Endothelial cell of coronary artery (primary cell): Measurements from ENCODE around the gene FKBP1C. TPM values are rescaled to one million over a fixed set of nuclear protein-coding genes. Genes with fewer than 3 reads are reported as not detected.

Experiments used
- total RNA-seq: library from RNA; depleted of rRNA; stranded (reverse); fragments of >200 nt; gene quantifications from 2 replicates; pipeline ENCODE4 v1.2.3, GENCODE V29; 2014

The FKBP1C gene
- 0.28 and 1.6 TPM in 2 replicates for total RNA-seq

DNA sequence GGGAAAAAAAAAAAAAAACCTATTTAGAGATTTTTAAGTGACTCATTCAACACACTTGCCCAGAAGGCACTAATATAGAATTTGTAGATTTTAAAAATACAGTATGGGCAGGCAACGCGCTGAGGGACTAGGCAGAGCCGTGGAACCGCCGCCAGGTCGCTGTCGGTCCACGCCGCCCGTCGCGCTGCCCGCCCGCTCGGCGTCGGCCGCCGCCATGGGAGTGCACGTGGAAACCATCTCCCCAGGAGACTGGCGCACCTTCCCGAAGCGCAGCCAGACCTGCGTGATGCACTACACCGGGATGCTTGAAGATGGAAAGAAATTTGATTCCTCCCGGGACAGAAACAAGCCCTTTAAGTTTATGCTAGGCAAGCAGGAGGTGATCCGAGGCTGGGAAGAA, at the start of gene FKBP1C:
Gene FKBP1C, plus strand, starts transcription at position 127 of the 400 bp plus-strand sequence.

Other genes starting within 250 kb of the FKBP1C start
- not detected in 2 replicates for gene LGSN, start 108.5 kb downstream of the FKBP1C start, total RNA-seq